Gastroesophageal sphincter (tissue), 3 donors: ENCODE results near the gene WSB2.
A peak's percentile ranks its signal among the peaks of the same experiment; 100 is the strongest.

ENCODE experiments used
- EP300 ChIP-seq: sonication (generic); formaldehyde crosslinking; IDR thresholded peaks from one replicate; pipeline ENCODE4 v1.6.1; 2017; ENCODE audit warnings: antibody characterized with exemption, mild to moderate bottlenecking
- POLR2A ChIP-seq, 2 donors: fragments of 450-650 bp; IDR thresholded peaks; one replicate each; pipeline ENCODE4 v1.6.1; 2017; ENCODE audit warnings: antibody characterized with exemption in 2 of 2, mild to moderate bottlenecking in 2 of 2, moderate library complexity in 1 of 2
- POLR2AphosphoS5 ChIP-seq: sonication (generic); formaldehyde crosslinking; IDR thresholded peaks from one replicate; pipeline ENCODE4 v1.6.1; 2017; ENCODE audit warnings: antibody characterized with exemption
- TF ChIP-seq, protein P1 (sequence below), 4 experiments: fragments of 200-600 bp in 2 of 4; fragments of 450-650 bp in 2 of 4; sonication (generic) in 1 of 4; IDR thresholded peaks; one replicate each; pipeline ENCODE4 v1.5.1; 2017 to 2019; ENCODE audit warnings: antibody characterized with exemption in 4 of 4, mild to moderate bottlenecking in 2 of 4, moderate library complexity in 2 of 4

DNA sequence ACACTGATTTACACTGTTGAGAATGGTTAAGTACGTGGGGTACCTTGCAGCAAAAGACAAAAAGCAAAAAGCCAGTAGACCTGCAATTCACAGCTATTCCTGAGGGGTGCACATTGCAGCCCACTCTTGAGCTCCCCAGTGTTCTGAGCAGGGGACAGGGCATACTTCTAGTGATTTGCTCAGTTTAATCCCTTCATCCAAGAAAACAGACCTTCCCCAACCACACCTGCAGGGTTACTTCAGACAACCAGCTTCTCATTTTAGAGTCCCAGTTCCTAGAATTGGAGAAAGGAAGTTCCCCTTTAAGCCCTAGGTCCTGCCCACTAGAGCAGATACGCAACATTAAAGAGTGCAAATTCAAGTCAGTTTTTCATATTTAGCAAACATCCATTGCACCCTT lies 3.6 kb upstream of the WSB2 start:
- TF ChIP-seq, protein P1, sequence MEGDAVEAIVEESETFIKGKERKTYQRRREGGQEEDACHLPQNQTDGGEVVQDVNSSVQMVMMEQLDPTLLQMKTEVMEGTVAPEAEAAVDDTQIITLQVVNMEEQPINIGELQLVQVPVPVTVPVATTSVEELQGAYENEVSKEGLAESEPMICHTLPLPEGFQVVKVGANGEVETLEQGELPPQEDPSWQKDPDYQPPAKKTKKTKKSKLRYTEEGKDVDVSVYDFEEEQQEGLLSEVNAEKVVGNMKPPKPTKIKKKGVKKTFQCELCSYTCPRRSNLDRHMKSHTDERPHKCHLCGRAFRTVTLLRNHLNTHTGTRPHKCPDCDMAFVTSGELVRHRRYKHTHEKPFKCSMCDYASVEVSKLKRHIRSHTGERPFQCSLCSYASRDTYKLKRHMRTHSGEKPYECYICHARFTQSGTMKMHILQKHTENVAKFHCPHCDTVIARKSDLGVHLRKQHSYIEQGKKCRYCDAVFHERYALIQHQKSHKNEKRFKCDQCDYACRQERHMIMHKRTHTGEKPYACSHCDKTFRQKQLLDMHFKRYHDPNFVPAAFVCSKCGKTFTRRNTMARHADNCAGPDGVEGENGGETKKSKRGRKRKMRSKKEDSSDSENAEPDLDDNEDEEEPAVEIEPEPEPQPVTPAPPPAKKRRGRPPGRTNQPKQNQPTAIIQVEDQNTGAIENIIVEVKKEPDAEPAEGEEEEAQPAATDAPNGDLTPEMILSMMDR (IDR thresholded peaks at IDR 0.05) = peak in 2 of 4 experiments; percentile 14 to 15
- TF ChIP-seq POLR2AphosphoS5 = no peak
- TF ChIP-seq POLR2A (IDR thresholded peaks at IDR 0.05) = no peak
- TF ChIP-seq EP300 = no peak
